HepG2 (cell line): ENCODE results near the gene CDC42EP4. TPM values are rescaled to one million over a fixed set of nuclear protein-coding genes. Genes with fewer than 3 reads are reported as not detected.

Source experiments
- ATAC-seq: fragments of 200-7000 bp; cut with Tn5 transposase; 3 replicates; pipeline ENCODE4 v1.9.1; 2020; ENCODE audit warnings: mild to moderate bottlenecking, moderate library complexity
- BruUV-seq: library from RNA; stranded (reverse); fragments of 400-500 nt; replicated peaks from 2 replicates; lab custom pipeline; 2021; lab: Mats Ljungman, UMichigan
- CTCF ChIA-PET: fragments of 300-600 bp; formaldehyde crosslinking; extraction: SDS; loops from one replicate; lab custom pipeline; 2021; ENCODE audit warnings: low total read pairs, inconsistent platforms, low intra/inter-chr PET ratio; lab: Yijun Ruan, JAX
- POLR2A ChIA-PET: fragments of 350-600 bp; sonication (Branson Sonifier 250); formaldehyde crosslinking; loops from one replicate; lab custom pipeline; 2020; ENCODE audit warnings: antibody characterized with exemption, inconsistent platforms; lab: Yijun Ruan, JAX
- DNase-seq: peaks from one replicate; pipeline ENCODE4 v3.0.0-alpha.2; 2015; ENCODE audit warnings: low spot score
- FAIRE-seq: peaks from 3 replicates; lab custom pipeline; 2011; peaks lifted over from hg19 to GRCh38; lab: Jason Lieb, UNC
- H2AFZ ChIP-seq: one replicate; pipeline ENCODE4 v1.6.1; 2011; ENCODE audit warnings: low read length, inconsistent platforms
- H3K27ac ChIP-seq: fragments of 300-600 bp; 3 replicates; pipeline ENCODE4 v1.8.0; 2011; ENCODE audit warnings: mixed run types, mild to moderate bottlenecking, mixed read lengths, low read length, inconsistent platforms; ENCODE audit not compliant: insufficient read depth; ENCODE audit errors: extremely low read length
- H3K27me3 ChIP-seq, 2 experiments: fragments of 200-600 bp in 1 of 2; 2 replicates in 1 of 2; 3 replicates in 1 of 2; pipeline versions ENCODE4 v1.6.0 to v1.8.0; 2011; ENCODE audit warnings: low read length in 2 of 2, mild to moderate bottlenecking in 2 of 2, moderate library complexity in 2 of 2, inconsistent platforms in 1 of 2; ENCODE audit not compliant: insufficient read depth in 2 of 2, control insufficient read depth in 1 of 2
- H3K36me3 ChIP-seq, 2 experiments: fragments of 200-600 bp in 1 of 2; replicated peaks in 1 of 2; 2 replicates in 1 of 2; 3 replicates in 1 of 2; pipeline versions ENCODE4 v1.5.1 to v1.8.0; 2011; ENCODE audit warnings: low read length in 2 of 2, inconsistent platforms in 1 of 2; ENCODE audit not compliant: insufficient read depth in 2 of 2, control insufficient read depth in 1 of 2
- H3K4me1 ChIP-seq: 2 replicates; pipeline ENCODE4 v1.5.1; 2012; ENCODE audit warnings: low read length, inconsistent platforms; ENCODE audit not compliant: insufficient read depth
- H3K4me2 ChIP-seq: 2 replicates; pipeline ENCODE4 v1.6.0; 2011; ENCODE audit warnings: low read depth, low read length, inconsistent platforms
- H3K4me3 ChIP-seq, 3 experiments: fragments of 200-600 bp in 1 of 3; sonication (generic), shearing (Covaris generic) in 1 of 3; replicated peaks in 1 of 3; 2 replicates each; pipeline ENCODE4 v1.5.1; 2011 to 2016; ENCODE audit warnings: low read length in 3 of 3, inconsistent platforms in 2 of 3, low read depth in 2 of 3, mild to moderate bottlenecking in 2 of 3, control low read depth in 1 of 3, mixed read lengths in 1 of 3; ENCODE audit not compliant: insufficient read depth in 1 of 3
- H3K79me2 ChIP-seq: one replicate; pipeline ENCODE4 v1.6.1; 2011; ENCODE audit warnings: low read length, inconsistent platforms; ENCODE audit not compliant: insufficient read depth
- H3K9ac ChIP-seq: 2 replicates; pipeline ENCODE4 v1.6.0; 2011; ENCODE audit warnings: mild to moderate bottlenecking, low read depth, low read length, inconsistent platforms; ENCODE audit not compliant: insufficient read depth
- H3K9me3 ChIP-seq: 2 replicates; pipeline ENCODE4 v1.5.1; 2012; ENCODE audit warnings: mild to moderate bottlenecking, low read length
- H4K20me1 ChIP-seq: 2 replicates; pipeline ENCODE4 v1.6.0; 2011; ENCODE audit warnings: inconsistent platforms, mild to moderate bottlenecking, low read length, moderate library complexity; ENCODE audit not compliant: insufficient read depth
- AGO1 ChIP-seq: fragments of 200-400 bp; formaldehyde crosslinking; IDR thresholded peaks from 2 replicates; pipeline ENCODE4 v1.6.1; 2017; ENCODE audit warnings: mild to moderate bottlenecking, low read depth, low read length, moderate library complexity; ENCODE audit not compliant: poor library complexity, severe bottlenecking
- ATAD3A ChIP-seq: sonication (generic); formaldehyde crosslinking; IDR thresholded peaks from 2 replicates; pipeline ENCODE4 v1.4.0; 2020; ENCODE audit warnings: missing genetic modification reagents
- DNMT1 ChIP-seq: sonication (generic); formaldehyde crosslinking; IDR thresholded peaks from 2 replicates; pipeline ENCODE4 v1.5.1; 2020; ENCODE audit warnings: mild to moderate bottlenecking, missing genetic modification reagents
- HOXD1 ChIP-seq: sonication (generic); formaldehyde crosslinking; IDR thresholded peaks from 2 replicates; pipeline ENCODE4 v1.5.0; 2020; ENCODE audit warnings: missing genetic modification reagents
- KDM2A ChIP-seq: sonication (generic); formaldehyde crosslinking; IDR thresholded peaks from 2 replicates; pipeline ENCODE4 v1.4.0; 2020; ENCODE audit warnings: low read depth, missing genetic modification reagents, borderline replicate concordance
- MIER3 ChIP-seq: IDR thresholded peaks from 2 replicates; pipeline ENCODE4 v1.6.1; 2016; ENCODE audit warnings: missing compliant biosample characterization, borderline replicate concordance
- MXD4 ChIP-seq: IDR thresholded peaks from 2 replicates; pipeline ENCODE4 v1.6.1; 2016; ENCODE audit warnings: mild to moderate bottlenecking, missing biosample characterization, missing genetic modification reagents
- PHF21A ChIP-seq: sonication (generic); formaldehyde crosslinking; IDR thresholded peaks from 2 replicates; pipeline ENCODE4 v1.5.0; 2020; ENCODE audit warnings: mild to moderate bottlenecking, missing genetic modification reagents
- TCF12 ChIP-seq, 2 experiments: fragments of 450-650 bp in 1 of 2; sonication (generic) in 1 of 2; formaldehyde crosslinking in 1 of 2; IDR thresholded peaks; 2 replicates each; pipeline versions ENCODE4 v1.6.1 to v1.8.0; 2017 to 2022; ENCODE audit warnings: antibody characterized with exemption in 1 of 2, mild to moderate bottlenecking in 1 of 2, missing genetic modification reagents in 1 of 2, moderate library complexity in 1 of 2
- USF2 ChIP-seq, 2 experiments: sonication (generic) in 1 of 2; formaldehyde crosslinking in 1 of 2; IDR thresholded peaks; 2 replicates each; pipeline versions ENCODE4 v1.5.1 to v1.6.1; 2011 to 2020; ENCODE audit warnings: borderline replicate concordance in 1 of 2, low read depth in 1 of 2, low read length in 1 of 2, mild to moderate bottlenecking in 1 of 2, missing genetic modification reagents in 1 of 2, moderate library complexity in 1 of 2
- ZNF251 ChIP-seq: sonication (generic); formaldehyde crosslinking; IDR thresholded peaks from 2 replicates; pipeline ENCODE4 v1.9.0; 2021; ENCODE audit warnings: mild to moderate bottlenecking, missing genetic modification reagents
- ZNF280D ChIP-seq: sonication (generic); formaldehyde crosslinking; IDR thresholded peaks from 2 replicates; pipeline ENCODE4 v1.5.1; 2020; ENCODE audit warnings: mild to moderate bottlenecking, missing genetic modification reagents
- ZNF383 ChIP-seq: sonication (generic); formaldehyde crosslinking; IDR thresholded peaks from 2 replicates; pipeline ENCODE4 v1.4.0; 2020; ENCODE audit warnings: missing genetic modification reagents, mild to moderate bottlenecking, borderline replicate concordance
- ZNF430 ChIP-seq: sonication (generic); formaldehyde crosslinking; IDR thresholded peaks from 2 replicates; pipeline ENCODE4 v1.9.0; 2021; ENCODE audit warnings: mild to moderate bottlenecking, missing genetic modification reagents
- ZNF615 ChIP-seq: sonication (generic); formaldehyde crosslinking; IDR thresholded peaks from 2 replicates; pipeline ENCODE4 v1.5.0; 2020; ENCODE audit warnings: mild to moderate bottlenecking, missing genetic modification reagents, borderline replicate concordance
- WGBS: methylation state at CpG from one replicate; pipeline ENCODE4 v1.1.6; 2017; ENCODE audit warnings: low lambda C conversion rate; 5-methylcytosine and 5-hydroxymethylcytosine counted together
- in situ Hi-C: cut with HindIII; loops from 2 replicates; pipeline ENCODE4 v1.10.0; 2017; ENCODE audit warnings: low pct_unique_long_range_greater_than_20kb; ENCODE audit not compliant: extremely low pct_ligation_motif_present
- intact Hi-C: fragments of 100-400 bp; cut with micrococcal nuclease; formaldehyde crosslinking; loops from one replicate; pipeline ENCODE4 v1.10.0; 2022; ENCODE audit not compliant: unreplicated experiment
- polyA plus RNA-seq, 8 experiments: library from polyadenylated mRNA; depleted of rRNA in 3 of 8; stranded (reverse) in 7 of 8; unstranded in 1 of 8; fragments of >200 nt; fragmentation: Illumina TruSeq in 4 of 8; extraction: Trizol in 4 of 8; gene quantifications; 2 replicates each; pipeline versions ENCODE4 v1.2.1 to v1.2.3, GENCODE V29; 2011 to 2016; ENCODE audit warnings: low read depth in 4 of 8, missing spikeins in 1 of 8, mixed read lengths in 1 of 8; ENCODE audit not compliant: insufficient read depth in 1 of 8
- total RNA-seq, 5 experiments: library from RNA; depleted of rRNA; stranded (reverse); fragments of >200 nt; fragmentation: Illumina TruSeq; extraction: Trizol; gene quantifications; 2 replicates each; pipeline ENCODE4 v1.2.3, GENCODE V29; 2016; ENCODE audit warnings: low read depth in 1 of 5

CDC42EP4 gene
- total and polyA plus RNA-seq, 2 of the 13 experiments (the other 11 are each of a cell fraction or from before 2014, with no cell fraction given), result 19.0 to 54.0 TPM

GRCh38 chr17:73288534-73289302, 23.1 kb downstream of the CDC42EP4 start:
- in situ Hi-C loops, result loop anchor here (25.0 kb wide), 1 partner anchor 1149 kb away; the partner anchor contains the start of gene GPRC5C
- peak overlapping the region; percentile 5 to 45 (median 10); a peak in 2 of 6 replicates for H3K4me3 ChIP-seq
- TF ChIP-seq ZNF383 (CRISPR knock-in tag) (no peak), ZNF251 (CRISPR knock-in tag) (no peak), AGO1 (peak; percentile 54), ZNF430 (CRISPR knock-in tag) (peak; percentile 98), KDM2A (CRISPR knock-in tag) (peak; percentile 74), ZNF280D (CRISPR knock-in tag) (peak; percentile 94), USF2 (IDR thresholded peaks at IDR 0.05; ENCODE audit: low read depth, low read length) (no peak), USF2 (CRISPR knock-in tag; IDR thresholded peaks at IDR 0.05; ENCODE audit: borderline replicate concordance) (no peak), DNMT1 (peak; percentile 70; the same call in 1 of the 2 replicates), ZNF615 (CRISPR knock-in tag) (0 out of 2 replicates have a peak, but pooled peaks have one; percentile 21), ATAD3A (CRISPR knock-in tag) (no peak), HOXD1 (CRISPR knock-in tag) (peak; percentile 72; the same call in 1 of the 2 replicates), TCF12 (IDR thresholded peaks at IDR 0.05) (no peak), TCF12 (CRISPR knock-in tag; IDR thresholded peaks at IDR 0.05) (peak; percentile 86), PHF21A (CRISPR knock-in tag) (peak; percentile 99), MIER3 (peak; percentile 90), MXD4 (CRISPR knock-in tag) (peak; percentile 89; the same call in 1 of the 2 replicates)

More at GRCh38 chr17:73288534-73289302, 23.1 kb downstream of the CDC42EP4 start:
- H3K4me2 ChIP-seq, result peak overlapping the region; percentile 73
- peaks cover 72% of the 10 kb centered on the region for H3K4me1 ChIP-seq
- intact Hi-C loops, result loop anchor here (1.0 to 2.0 kb wide), 3 partner anchors 16 to 26 kb away; no protein-coding TSS in a partner anchor
- no TSS peak for BruUV-seq
- no peaks in the 10 kb centered on the region for H3K9me3 ChIP-seq
- peak overlapping the region; percentile 75 for H3K27ac ChIP-seq
- ATAC-seq, result peak; percentile 88
- peak overlapping the region; percentile 51 for H3K9ac ChIP-seq
- H3K79me2 ChIP-seq, result peaks cover 55% of the 10 kb centered on the region
- H3K27me3 ChIP-seq, result no peaks in the 10 kb centered on the region
- peak; percentile 97 for DNase-seq
- H4K20me1 ChIP-seq, result peaks cover 29% of the 10 kb centered on the region; the same call in 1 of the 2 replicates
- H3K36me3 ChIP-seq, result peaks cover 27 to 44% of the 10 kb centered on the region in 2 experiments
- ChIA-PET CTCF (no interaction called here), POLR2A (interaction anchor here (0.6 to 5.1 kb wide), 12 partner anchors 9 to 888 kb away, joined by 3 to 45 read pairs (median 6); partner anchors contain the start of gene CPSF4L)
- FAIRE-seq, result peak; percentile 96
- 5% methylated on average over 19 of the region's 19 CpGs for WGBS
- no peak overlapping the region for H2AFZ ChIP-seq
